Upper lobe of left lung (tissue), 4 donors: ENCODE results near the gene ADARB1.

ENCODE experiments used
- CTCF ChIP-seq, 6 experiments: fragments of 450-650 bp in 4 of 6; fragments of 200-600 bp in 2 of 6; sonication (generic) in 2 of 6; IDR thresholded peaks; one replicate each; pipeline ENCODE4 v1.5.1; 2016 to 2019; ENCODE audit warnings: antibody characterized with exemption in 6 of 6
- POLR2A ChIP-seq, 4 donors: fragments of 450-650 bp; IDR thresholded peaks; one replicate each; pipeline ENCODE4 v1.5.1; 2016 to 2017; ENCODE audit warnings: antibody characterized with exemption in 4 of 4, mild to moderate bottlenecking in 2 of 4
- POLR2AphosphoS5 ChIP-seq, 2 donors: sonication (generic); formaldehyde crosslinking; IDR thresholded peaks; one replicate each; pipeline ENCODE4 v1.5.1; 2017; ENCODE audit warnings: antibody characterized with exemption in 2 of 2

GRCh38 chr21:45082736-45083135 is 8.4 kb downstream of the ADARB1 start:
- no peak for TF ChIP-seq CTCF (IDR thresholded peaks at IDR 0.05)
- no peak for TF ChIP-seq POLR2AphosphoS5 (IDR thresholded peaks at IDR 0.05)
- no peak for TF ChIP-seq POLR2A (IDR thresholded peaks at IDR 0.05)
